ENCODE measurements around the gene MCFD2. TPM values are rescaled to one million over a fixed set of nuclear protein-coding genes. Genes with fewer than 3 reads are reported as not detected.

The MCFD2 gene
- total RNA-seq, 1 experiment from 2014 or later: 108 TPM

DNA sequence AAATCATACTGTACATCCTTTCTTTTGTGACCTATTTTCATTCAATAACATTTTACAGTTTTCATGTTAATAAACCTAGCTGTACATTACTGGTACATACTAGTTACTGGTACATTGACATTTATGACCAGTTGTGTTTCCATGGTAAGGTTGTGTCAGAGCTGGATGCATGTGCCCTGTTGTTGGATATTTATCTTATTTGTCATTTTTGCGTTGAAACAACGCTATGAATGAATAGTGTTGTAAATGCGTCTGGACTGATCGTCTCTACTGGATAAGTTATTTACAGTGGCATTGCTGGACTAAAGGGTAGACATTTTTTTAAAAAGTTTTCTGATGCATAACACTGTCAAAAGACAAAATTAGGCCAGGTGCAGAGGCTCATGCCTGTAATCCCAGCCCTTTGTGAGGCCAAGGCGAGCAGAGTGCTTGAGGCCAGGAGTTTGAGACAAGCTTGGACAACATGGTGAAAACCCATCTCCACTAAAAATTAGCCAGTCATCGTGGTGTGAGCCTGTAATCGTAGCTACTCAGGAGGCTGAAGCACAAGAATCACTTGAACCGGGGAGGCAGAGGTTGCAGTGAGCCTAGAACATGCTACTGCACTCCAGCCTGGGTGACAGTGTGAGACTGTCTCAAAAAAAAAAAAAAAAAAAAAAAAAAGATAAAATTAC lies 40.2 kb downstream of the MCFD2 start:
- H3K9me3 Mint-ChIP-seq (ENCODE audit: low read depth, unreplicated experiment): no peaks in the 10 kb centered on the region
- CTCF ChIA-PET: interaction anchor here (0.9 kb wide), 1 partner anchor 171 kb away, joined by 3 read pairs; no protein-coding TSS in a partner anchor
- DNase-seq: no peak
- no peak overlapping the region for H3K27ac Mint-ChIP-seq (ENCODE audit: unreplicated experiment)
- intact Hi-C loops (cut with micrococcal nuclease; ENCODE audit: unreplicated experiment): loop anchor here (10.0 kb wide), 1 partner anchor 101 kb away; no protein-coding TSS in a partner anchor
- H3K27me3 Mint-ChIP-seq (ENCODE audit: unreplicated experiment): no peaks in the 10 kb centered on the region
- H3K36me3 Mint-ChIP-seq (ENCODE audit: insufficient read depth, unreplicated experiment): no peaks in the 10 kb centered on the region
- no TSS peak for BruUV-seq (replicated peaks)
- TF ChIP-seq, protein P1, sequence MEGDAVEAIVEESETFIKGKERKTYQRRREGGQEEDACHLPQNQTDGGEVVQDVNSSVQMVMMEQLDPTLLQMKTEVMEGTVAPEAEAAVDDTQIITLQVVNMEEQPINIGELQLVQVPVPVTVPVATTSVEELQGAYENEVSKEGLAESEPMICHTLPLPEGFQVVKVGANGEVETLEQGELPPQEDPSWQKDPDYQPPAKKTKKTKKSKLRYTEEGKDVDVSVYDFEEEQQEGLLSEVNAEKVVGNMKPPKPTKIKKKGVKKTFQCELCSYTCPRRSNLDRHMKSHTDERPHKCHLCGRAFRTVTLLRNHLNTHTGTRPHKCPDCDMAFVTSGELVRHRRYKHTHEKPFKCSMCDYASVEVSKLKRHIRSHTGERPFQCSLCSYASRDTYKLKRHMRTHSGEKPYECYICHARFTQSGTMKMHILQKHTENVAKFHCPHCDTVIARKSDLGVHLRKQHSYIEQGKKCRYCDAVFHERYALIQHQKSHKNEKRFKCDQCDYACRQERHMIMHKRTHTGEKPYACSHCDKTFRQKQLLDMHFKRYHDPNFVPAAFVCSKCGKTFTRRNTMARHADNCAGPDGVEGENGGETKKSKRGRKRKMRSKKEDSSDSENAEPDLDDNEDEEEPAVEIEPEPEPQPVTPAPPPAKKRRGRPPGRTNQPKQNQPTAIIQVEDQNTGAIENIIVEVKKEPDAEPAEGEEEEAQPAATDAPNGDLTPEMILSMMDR (IDR thresholded peaks at IDR 0.05; ENCODE audit: unreplicated experiment): no peak
- peaks cover 13% of the 10 kb centered on the region for H3K4me1 Mint-ChIP-seq (ENCODE audit: low read depth, unreplicated experiment)
- no peak overlapping the region for H3K4me3 Mint-ChIP-seq (ENCODE audit: low read depth, unreplicated experiment)

DNA sequence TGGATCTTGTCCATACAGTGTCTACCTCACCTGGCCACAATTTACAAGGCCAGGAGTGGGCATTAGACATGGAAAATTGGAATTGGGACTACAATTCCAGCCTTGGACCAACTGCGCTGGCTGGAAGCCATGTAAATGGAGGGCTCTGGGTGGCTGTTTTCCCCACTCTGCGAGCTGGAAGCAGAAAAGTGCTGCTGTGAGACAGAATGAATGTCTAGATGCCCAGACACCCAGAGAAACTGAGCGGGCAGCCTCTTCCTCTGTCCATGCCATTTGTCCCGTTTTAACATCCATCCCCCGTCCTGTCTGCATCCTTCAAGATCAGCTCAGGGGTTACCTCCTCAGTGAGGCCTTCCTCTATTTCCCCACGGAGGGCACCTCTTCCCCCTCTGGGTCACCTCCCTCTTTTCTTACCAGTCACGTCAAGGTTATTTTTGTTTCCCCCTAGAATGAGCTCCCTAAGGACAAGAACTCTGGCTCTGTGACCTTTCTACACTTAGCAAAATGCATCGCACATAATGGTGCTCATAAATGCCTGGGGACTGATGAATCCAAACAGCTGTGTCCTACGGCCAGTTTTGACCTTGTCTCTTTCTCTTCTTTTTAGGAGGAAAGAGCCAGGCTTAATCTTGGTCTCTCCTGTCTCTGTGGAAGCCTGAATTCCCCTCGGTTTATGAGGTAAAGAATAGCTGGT lies 41.2 kb downstream of the MCFD2 start:
- no peaks in the 10 kb centered on the region for H3K9me3 Mint-ChIP-seq (ENCODE audit: low read depth, unreplicated experiment)

DNA sequence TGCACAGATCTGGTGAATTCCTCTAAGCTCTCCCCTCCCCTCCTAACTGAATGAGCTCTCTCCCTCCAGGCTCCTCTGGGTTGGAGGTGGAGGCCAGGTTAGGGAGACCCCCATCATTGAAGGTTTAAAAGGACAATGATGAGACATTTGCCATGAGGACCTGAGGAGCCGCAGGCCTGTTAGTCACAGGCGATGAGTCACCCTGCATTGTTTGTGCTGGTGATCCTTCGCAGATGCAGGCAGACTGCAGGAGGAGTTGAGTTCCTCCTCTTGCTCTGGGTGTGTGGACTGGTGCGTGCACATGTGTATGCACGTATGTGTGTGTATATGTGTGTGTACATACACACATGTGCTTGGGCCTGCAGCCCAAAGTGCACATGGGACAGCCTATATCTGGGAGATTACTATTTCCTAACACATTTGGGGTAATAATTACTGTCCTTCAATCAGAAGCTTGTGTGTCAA lies 42.0 kb downstream of the MCFD2 start:
- no TSS peak for BruUV-seq (replicated peaks)
- Mint-ChIP-seq H3K27ac (ENCODE audit: unreplicated experiment) (peak overlapping the region; percentile 60), H3K27me3 (ENCODE audit: unreplicated experiment) (no peaks in the 10 kb centered on the region), H3K4me1 (ENCODE audit: low read depth, unreplicated experiment) (peaks cover 13% of the 10 kb centered on the region), H3K4me3 (ENCODE audit: low read depth, unreplicated experiment) (no peak overlapping the region), H3K9me3 (ENCODE audit: low read depth, unreplicated experiment) (no peaks in the 10 kb centered on the region), H3K36me3 (ENCODE audit: insufficient read depth, unreplicated experiment) (no peaks in the 10 kb centered on the region)
- intact Hi-C loops (cut with micrococcal nuclease; ENCODE audit: unreplicated experiment): loop anchor here (10.0 kb wide), 1 partner anchor 99 kb away; no protein-coding TSS in a partner anchor
- TF ChIP-seq, protein P1 (IDR thresholded peaks at IDR 0.05; ENCODE audit: unreplicated experiment): no peak
- CTCF ChIA-PET: interaction anchor here (0.5 to 2.0 kb wide), 9 partner anchors 11 to 217 kb away, joined by 3 to 6 read pairs (median 4); no protein-coding TSS in a partner anchor
- DNase-seq: peak; percentile 79

More for the DNA sequence above, 41.2 kb downstream of the MCFD2 start:
- no peaks in the 10 kb centered on the region for H3K36me3 Mint-ChIP-seq (ENCODE audit: insufficient read depth, unreplicated experiment)
- TF ChIP-seq, protein P1 (IDR thresholded peaks at IDR 0.05; ENCODE audit: unreplicated experiment): no peak
- H3K4me3 Mint-ChIP-seq (ENCODE audit: low read depth, unreplicated experiment): no peak overlapping the region
- CTCF ChIA-PET: interaction anchor here (0.6 to 2.0 kb wide), 8 partner anchors 12 to 217 kb away, joined by 3 to 6 read pairs (median 4); no protein-coding TSS in a partner anchor
- intact Hi-C loops (cut with micrococcal nuclease; ENCODE audit: unreplicated experiment): loop anchor here (10.0 kb wide), 1 partner anchor 100 kb away; no protein-coding TSS in a partner anchor
- H3K27ac Mint-ChIP-seq (ENCODE audit: unreplicated experiment): no peak overlapping the region
- DNase-seq: no peak
- H3K27me3 Mint-ChIP-seq (ENCODE audit: unreplicated experiment): no peaks in the 10 kb centered on the region
- no TSS peak for BruUV-seq (replicated peaks)
- peaks cover 13% of the 10 kb centered on the region for H3K4me1 Mint-ChIP-seq (ENCODE audit: low read depth, unreplicated experiment)

DNA sequence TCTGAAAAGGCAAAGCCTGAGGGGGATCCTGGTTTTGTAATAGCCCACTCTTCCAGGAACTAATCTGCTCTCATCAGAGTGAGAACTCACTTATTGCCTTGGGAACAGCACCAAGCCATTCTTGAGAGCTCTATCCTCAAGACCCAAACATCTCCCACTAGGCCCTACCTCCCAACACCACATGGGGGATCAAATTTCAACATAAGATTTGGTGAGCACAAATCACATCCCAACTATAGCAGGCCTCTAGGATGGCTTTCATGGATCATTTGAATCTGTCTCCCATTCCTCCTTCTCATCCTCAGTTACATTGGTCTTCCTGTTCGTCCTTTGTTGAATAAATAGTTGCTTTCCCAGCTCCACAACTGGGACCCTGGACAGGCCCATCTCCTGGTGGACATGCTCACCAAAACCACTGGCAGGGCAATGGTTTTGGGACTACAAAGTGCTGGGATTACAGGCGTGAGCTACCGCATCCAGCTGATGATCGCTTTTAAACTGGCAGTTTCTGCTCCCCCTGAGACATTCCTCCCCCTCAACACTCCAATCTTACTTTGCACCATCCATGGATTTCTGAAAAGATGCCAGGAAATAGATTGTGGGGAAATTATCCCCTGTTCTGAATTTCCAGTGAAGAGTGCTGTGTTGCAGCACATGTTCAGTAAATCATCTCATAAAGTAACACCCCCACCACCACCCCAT lies 42.6 kb downstream of the MCFD2 start:
- CTCF ChIA-PET: interaction anchor here (0.5 to 2.0 kb wide), 8 partner anchors 11 to 793 kb away, joined by 3 to 6 read pairs (median 4); no protein-coding TSS in a partner anchor
- H3K27me3 Mint-ChIP-seq (ENCODE audit: unreplicated experiment): no peaks in the 10 kb centered on the region
- no peaks in the 10 kb centered on the region for H3K36me3 Mint-ChIP-seq (ENCODE audit: insufficient read depth, unreplicated experiment)
- H3K4me3 Mint-ChIP-seq (ENCODE audit: low read depth, unreplicated experiment): no peak overlapping the region
- no peak for DNase-seq
- no peaks in the 10 kb centered on the region for H3K9me3 Mint-ChIP-seq (ENCODE audit: low read depth, unreplicated experiment)
- TF ChIP-seq, protein P1 (IDR thresholded peaks at IDR 0.05; ENCODE audit: unreplicated experiment): no peak
- H3K4me1 Mint-ChIP-seq (ENCODE audit: low read depth, unreplicated experiment): peaks cover 13% of the 10 kb centered on the region
- BruUV-seq (replicated peaks): no TSS peak
- intact Hi-C loops (cut with micrococcal nuclease; ENCODE audit: unreplicated experiment): loop anchor here (10.0 kb wide), 1 partner anchor 98 kb away; no protein-coding TSS in a partner anchor
- peak overlapping the region; percentile 60 for H3K27ac Mint-ChIP-seq (ENCODE audit: unreplicated experiment)

Measured in Calu3 (cell line).